ENCODE measurements around the gene NDUFA8.

The NDUFA8 gene

DNA sequence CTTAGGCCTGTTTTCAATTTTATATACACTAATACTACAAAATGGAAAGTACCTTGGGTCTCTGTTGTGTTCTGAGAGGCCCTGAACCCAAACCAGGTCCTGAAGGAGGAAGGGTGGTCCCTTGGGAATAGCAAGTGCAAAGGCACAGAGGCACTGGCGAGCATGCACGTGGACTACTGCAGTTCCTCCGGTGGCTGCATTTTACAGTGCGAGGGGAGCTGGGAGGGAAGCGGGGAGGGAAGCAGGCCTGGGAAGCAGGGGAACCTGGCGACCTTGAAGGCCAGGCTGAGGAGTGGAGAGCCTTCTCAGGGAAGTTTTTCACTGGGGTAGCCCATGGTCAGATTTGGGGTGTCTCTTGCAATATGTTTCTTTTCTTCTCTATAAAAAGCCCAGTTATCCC lies 34.1 kb upstream of the NDUFA8 start:
- Histone ChIP-seq H3K4me3 (ENCODE audit: low read depth, low read length, poor library complexity, severe bottlenecking) (no peak overlapping the region), H3K27ac (ENCODE audit: low read depth, low read length, poor library complexity, severe bottlenecking) (no peak overlapping the region), H4K20me1 (ENCODE audit: insufficient read depth, low read length) (no peaks in the 10 kb centered on the region), H3K4me2 (ENCODE audit: low read length) (no peak overlapping the region), H3F3A (ENCODE audit: insufficient read depth, low read length) (no peaks in the 10 kb centered on the region), H3K36me3 (ENCODE audit: insufficient read depth, low read length) (no peaks in the 10 kb centered on the region), H3K9me2 (ENCODE audit: low read depth, low read length) (no peaks in the 10 kb centered on the region), H2AFZ (ENCODE audit: low read length) (no peak overlapping the region), H3K79me2 (ENCODE audit: insufficient read depth, low read length) (no peaks in the 10 kb centered on the region), H3K9ac (ENCODE audit: low read length) (no peak overlapping the region), H3K27me3 (ENCODE audit: insufficient read depth, low read length) (no peaks in the 10 kb centered on the region), H3K4me1 (ENCODE audit: insufficient read depth, low read length, severe bottlenecking) (no peaks in the 10 kb centered on the region), H3K9me3 (ENCODE audit: low read length) (no peaks in the 10 kb centered on the region)
- TF ChIP-seq EZH2 (IDR thresholded peaks at IDR 0.05; ENCODE audit: borderline replicate concordance, low read length): no peak
- TF ChIP-seq, protein P1, sequence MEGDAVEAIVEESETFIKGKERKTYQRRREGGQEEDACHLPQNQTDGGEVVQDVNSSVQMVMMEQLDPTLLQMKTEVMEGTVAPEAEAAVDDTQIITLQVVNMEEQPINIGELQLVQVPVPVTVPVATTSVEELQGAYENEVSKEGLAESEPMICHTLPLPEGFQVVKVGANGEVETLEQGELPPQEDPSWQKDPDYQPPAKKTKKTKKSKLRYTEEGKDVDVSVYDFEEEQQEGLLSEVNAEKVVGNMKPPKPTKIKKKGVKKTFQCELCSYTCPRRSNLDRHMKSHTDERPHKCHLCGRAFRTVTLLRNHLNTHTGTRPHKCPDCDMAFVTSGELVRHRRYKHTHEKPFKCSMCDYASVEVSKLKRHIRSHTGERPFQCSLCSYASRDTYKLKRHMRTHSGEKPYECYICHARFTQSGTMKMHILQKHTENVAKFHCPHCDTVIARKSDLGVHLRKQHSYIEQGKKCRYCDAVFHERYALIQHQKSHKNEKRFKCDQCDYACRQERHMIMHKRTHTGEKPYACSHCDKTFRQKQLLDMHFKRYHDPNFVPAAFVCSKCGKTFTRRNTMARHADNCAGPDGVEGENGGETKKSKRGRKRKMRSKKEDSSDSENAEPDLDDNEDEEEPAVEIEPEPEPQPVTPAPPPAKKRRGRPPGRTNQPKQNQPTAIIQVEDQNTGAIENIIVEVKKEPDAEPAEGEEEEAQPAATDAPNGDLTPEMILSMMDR (IDR thresholded peaks at IDR 0.05; ENCODE audit: low read length): no peak

DNA sequence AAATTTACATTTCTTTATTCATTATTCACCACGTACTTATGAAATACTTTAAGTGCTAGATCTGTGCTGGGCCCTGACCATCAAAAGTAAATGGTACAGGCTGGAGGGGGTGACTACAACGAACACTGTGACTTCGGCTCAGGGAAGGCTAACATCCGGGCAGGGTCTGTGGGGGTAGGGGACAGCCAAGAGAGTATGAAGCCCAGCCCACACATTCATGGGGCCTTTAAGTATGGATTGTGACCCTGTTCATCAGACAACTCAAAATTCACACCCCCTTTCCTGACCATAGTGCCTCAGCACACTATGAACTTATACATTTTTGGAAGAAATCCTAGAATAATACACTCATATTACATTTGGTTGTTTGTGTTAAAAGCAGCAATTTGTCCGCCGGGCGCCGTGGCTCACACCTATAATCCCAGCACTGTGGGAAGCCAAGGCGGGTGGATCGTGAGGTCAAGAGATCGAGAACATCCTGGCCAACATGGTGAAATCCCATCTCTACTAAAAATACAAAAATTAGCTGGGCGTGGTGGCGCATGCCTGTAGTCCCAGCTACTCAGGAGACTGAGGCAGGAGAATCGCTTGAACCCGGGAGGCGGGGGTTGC lies 33.4 kb upstream of the NDUFA8 start:
- H3K36me3 ChIP-seq (ENCODE audit: insufficient read depth, low read length): no peaks in the 10 kb centered on the region
- no peaks in the 10 kb centered on the region for H3K4me1 ChIP-seq (ENCODE audit: insufficient read depth, low read length, severe bottlenecking)
- H3K27ac ChIP-seq (ENCODE audit: low read depth, low read length, poor library complexity, severe bottlenecking): no peak overlapping the region
- H3F3A ChIP-seq (ENCODE audit: insufficient read depth, low read length): no peaks in the 10 kb centered on the region
- H3K4me2 ChIP-seq (ENCODE audit: low read length): no peak overlapping the region
- no peaks in the 10 kb centered on the region for H4K20me1 ChIP-seq (ENCODE audit: insufficient read depth, low read length)
- H3K4me3 ChIP-seq (ENCODE audit: low read depth, low read length, poor library complexity, severe bottlenecking): no peak overlapping the region
- H3K27me3 ChIP-seq (ENCODE audit: insufficient read depth, low read length): no peaks in the 10 kb centered on the region
- H2AFZ ChIP-seq (ENCODE audit: low read length): no peak overlapping the region
- H3K9me2 ChIP-seq (ENCODE audit: low read depth, low read length): no peaks in the 10 kb centered on the region
- no peaks in the 10 kb centered on the region for H3K9me3 ChIP-seq (ENCODE audit: low read length)
- no peak overlapping the region for H3K9ac ChIP-seq (ENCODE audit: low read length)
- TF ChIP-seq, protein P1 (IDR thresholded peaks at IDR 0.05; ENCODE audit: low read length): no peak
- no peak for TF ChIP-seq EZH2 (IDR thresholded peaks at IDR 0.05; ENCODE audit: borderline replicate concordance, low read length)
- H3K79me2 ChIP-seq (ENCODE audit: insufficient read depth, low read length): no peaks in the 10 kb centered on the region

DNA sequence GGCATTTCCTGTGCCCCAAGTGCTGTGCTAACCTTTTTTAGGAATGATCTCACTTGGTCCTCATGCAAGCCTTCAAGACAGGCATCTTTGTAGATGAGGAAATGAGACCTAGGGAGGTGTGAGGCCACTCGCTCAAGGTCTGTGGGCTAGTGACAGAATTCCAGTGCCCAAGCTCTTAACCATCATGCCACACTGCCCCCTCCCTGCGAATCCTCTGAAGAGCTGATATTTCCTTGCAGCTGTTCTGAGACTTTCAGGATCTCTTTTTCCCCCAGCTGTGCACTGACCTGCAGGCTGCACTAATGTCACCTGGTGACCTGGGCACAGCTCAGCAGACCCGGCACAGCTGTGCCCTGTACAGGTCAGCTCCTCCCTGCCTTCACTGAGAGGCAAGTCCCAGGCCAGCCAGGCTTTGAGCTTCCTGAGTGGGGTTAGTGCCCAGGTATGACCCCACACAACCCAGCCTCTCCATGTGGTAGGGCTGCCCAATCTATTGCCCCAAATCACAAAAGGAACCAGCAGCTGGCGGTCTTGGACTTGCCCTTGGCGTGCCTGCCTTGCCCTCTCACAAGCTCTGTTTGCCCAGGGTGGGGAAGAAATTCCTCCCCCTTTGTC lies 32.8 kb upstream of the NDUFA8 start:
- H3K4me2 ChIP-seq (ENCODE audit: low read length): no peak overlapping the region
- H3K9me2 ChIP-seq (ENCODE audit: low read depth, low read length): no peaks in the 10 kb centered on the region
- H3F3A ChIP-seq (ENCODE audit: insufficient read depth, low read length): no peaks in the 10 kb centered on the region
- H4K20me1 ChIP-seq (ENCODE audit: insufficient read depth, low read length): no peaks in the 10 kb centered on the region
- no peaks in the 10 kb centered on the region for H3K4me1 ChIP-seq (ENCODE audit: insufficient read depth, low read length, severe bottlenecking)
- H3K27ac ChIP-seq (ENCODE audit: low read depth, low read length, poor library complexity, severe bottlenecking): no peak overlapping the region
- no peaks in the 10 kb centered on the region for H3K36me3 ChIP-seq (ENCODE audit: insufficient read depth, low read length)
- H3K9ac ChIP-seq (ENCODE audit: low read length): no peak overlapping the region
- H3K9me3 ChIP-seq (ENCODE audit: low read length): no peaks in the 10 kb centered on the region
- no peak overlapping the region for H2AFZ ChIP-seq (ENCODE audit: low read length)
- TF ChIP-seq EZH2 (IDR thresholded peaks at IDR 0.05; ENCODE audit: borderline replicate concordance, low read length): no peak
- TF ChIP-seq, protein P1 (IDR thresholded peaks at IDR 0.05; ENCODE audit: low read length): no peak
- H3K79me2 ChIP-seq (ENCODE audit: insufficient read depth, low read length): no peaks in the 10 kb centered on the region
- no peak overlapping the region for H3K4me3 ChIP-seq (ENCODE audit: low read depth, low read length, poor library complexity, severe bottlenecking)
- no peaks in the 10 kb centered on the region for H3K27me3 ChIP-seq (ENCODE audit: insufficient read depth, low read length)
